B cell (primary cell): ENCODE results near the gene XRCC4. TPM values are rescaled to one million over a fixed set of nuclear protein-coding genes. Genes with fewer than 3 reads are reported as not detected.

Experiments
- ATAC-seq: fragments of 200-7000 bp; cut with Tn5 transposase; one replicate; pipeline ENCODE4 v1.10.0; 2021; ENCODE audit warnings: low read depth, mild to moderate bottlenecking, moderate number of reproducible peaks, moderate library complexity
- CTCF ChIA-PET: fragments of 350-600 bp; sonication (Branson Sonifier 250); formaldehyde crosslinking; loops from one replicate; lab custom pipeline; 2021; ENCODE audit warnings: antibody characterized with exemption, inconsistent platforms; lab: Charles Lee
- POLR2A ChIA-PET: fragments of 350-600 bp; sonication (Branson Sonifier 250); formaldehyde crosslinking; loops from one replicate; lab custom pipeline; 2021; ENCODE audit warnings: antibody characterized with exemption; lab: Charles Lee
- DNase-seq: peaks from one replicate; pipeline ENCODE4 v3.0.0; 2013
- H2AFZ ChIP-seq: 2 replicates; pipeline ENCODE4 v1.6.1; 2012; ENCODE audit warnings: mild to moderate bottlenecking, low read depth, low read length; ENCODE audit not compliant: insufficient read depth, poor library complexity, severe bottlenecking
- H3K27ac ChIP-seq, 2 donors: 1 replicate in 1 of 2; 2 replicates in 1 of 2; pipeline ENCODE4 v1.5.1; 2012 to 2013; ENCODE audit warnings: low read length in 2 of 2, mild to moderate bottlenecking in 2 of 2, moderate library complexity in 1 of 2
- H3K27me3 ChIP-seq, 4 experiments: fragments of 200-600 bp in 1 of 4; sonication (generic) in 1 of 4; replicated peaks in 1 of 4; 1 replicate in 2 of 4; 2 replicates in 2 of 4; pipeline versions ENCODE4 v1.6.1 to v1.7.0; 2013 to 2016; ENCODE audit warnings: low read length in 3 of 4, mild to moderate bottlenecking in 2 of 4, mixed read lengths in 1 of 4, moderate library complexity in 1 of 4; ENCODE audit not compliant: insufficient read depth in 4 of 4, control insufficient read depth in 3 of 4; ENCODE audit errors: control extremely low read depth in 1 of 4
- H3K36me3 ChIP-seq, 2 experiments: replicated peaks in 1 of 2; 1 replicate in 1 of 2; 2 replicates in 1 of 2; pipeline versions ENCODE4 v1.6.1 to v1.7.1; 2013; ENCODE audit warnings: low read length in 1 of 2; ENCODE audit not compliant: insufficient read depth in 2 of 2, control insufficient read depth in 1 of 2; ENCODE audit errors: control extremely low read depth in 1 of 2, extremely low read depth in 1 of 2
- H3K4me1 ChIP-seq, 2 donors: fragments of 200-600 bp in 1 of 2; sonication (generic) in 1 of 2; 1 replicate in 1 of 2; 2 replicates in 1 of 2; pipeline versions ENCODE4 v1.5.1 to v1.6.1; 2013 to 2017; ENCODE audit warnings: low read length in 2 of 2; ENCODE audit not compliant: control insufficient read depth in 2 of 2, insufficient read depth in 2 of 2
- H3K4me2 ChIP-seq: replicated peaks from 2 replicates; pipeline ENCODE3; 2012; ENCODE audit warnings: mild to moderate bottlenecking, low read depth, low read length; ENCODE audit not compliant: poor library complexity, severe bottlenecking
- H3K4me3 ChIP-seq, 5 experiments: fragments of 200-600 bp in 1 of 5; sonication (generic) in 1 of 5; 1 replicate in 3 of 5; 2 replicates in 2 of 5; pipeline versions ENCODE4 v1.5.1 to v1.7.0; 2011 to 2016; ENCODE audit warnings: low read length in 4 of 5, mild to moderate bottlenecking in 4 of 5, low read depth in 2 of 5, control low read depth in 1 of 5, moderate library complexity in 1 of 5; ENCODE audit not compliant: insufficient read depth in 1 of 5; ENCODE audit errors: control extremely low read depth in 1 of 5, extremely low read depth in 1 of 5
- H3K79me2 ChIP-seq: fragments of 200-600 bp; sonication (generic); one replicate; pipeline ENCODE4 v1.6.0; 2016; ENCODE audit warnings: low read length; ENCODE audit not compliant: control insufficient read depth, insufficient read depth
- H3K9ac ChIP-seq: fragments of 200-600 bp; sonication (generic); 2 replicates; pipeline ENCODE4 v1.6.1; 2017; ENCODE audit warnings: mild to moderate bottlenecking, low read length, moderate library complexity
- H3K9me3 ChIP-seq, 3 donors: one replicate each; pipeline versions ENCODE4 v1.6.1 to v1.7.1; 2013; ENCODE audit warnings: low read length in 2 of 3; ENCODE audit not compliant: control insufficient read depth in 2 of 3, insufficient read depth in 1 of 3; ENCODE audit errors: control extremely low read depth in 1 of 3
- H4K20me1 ChIP-seq: 2 replicates; pipeline ENCODE4 v1.6.0; 2012; ENCODE audit warnings: mild to moderate bottlenecking, low read length; ENCODE audit not compliant: insufficient read depth, control insufficient read depth, poor library complexity, severe bottlenecking
- H3K27ac Mint-ChIP-seq: one replicate; pipeline ENCODE4 v1.8.0; 2021; ENCODE audit warnings: mixed read lengths
- H3K27me3 Mint-ChIP-seq: one replicate; pipeline ENCODE4 v1.8.0; 2021; ENCODE audit warnings: mixed read lengths
- H3K4me1 Mint-ChIP-seq: one replicate; pipeline ENCODE4 v1.8.0; 2021; ENCODE audit warnings: mixed read lengths
- H3K4me3 Mint-ChIP-seq: one replicate; pipeline ENCODE4 v1.8.0; 2021; ENCODE audit warnings: mixed read lengths
- H3K9me3 Mint-ChIP-seq: one replicate; pipeline ENCODE4 v1.8.0; 2022; ENCODE audit warnings: mixed read lengths; ENCODE audit not compliant: insufficient read depth
- EZH2 ChIP-seq: IDR thresholded peaks from 2 replicates; pipeline ENCODE4 v1.6.1; 2012; ENCODE audit warnings: borderline replicate concordance, low read depth, mild to moderate bottlenecking, moderate library complexity, low read length; ENCODE audit not compliant: insufficient read depth, poor library complexity, severe bottlenecking
- WGBS: methylation state at CpG from one replicate; pipeline ENCODE4 v1.1.5; 2013; ENCODE audit warnings: missing lambda C conversion rate; ENCODE audit not compliant: insufficient coverage; 5-methylcytosine and 5-hydroxymethylcytosine counted together
- intact Hi-C: fragments of 100-400 bp; cut with micrococcal nuclease; formaldehyde crosslinking; loops from one replicate; pipeline ENCODE4 v1.10.0; 2022
- polyA plus RNA-seq: library from polyadenylated mRNA; depleted of rRNA; stranded (reverse); fragments of >200 nt; gene quantifications from 2 replicates; pipeline ENCODE4 v1.2.3, GENCODE V29; 2012
- total RNA-seq, 2 donors: library from RNA; stranded (reverse); fragments of 120-200 nt in 1 of 2; gene quantifications; 1 replicate in 1 of 2; 2 replicates in 1 of 2; pipeline versions ENCODE4 v1.2.3 to v1.2.4, GENCODE V29; 2013 to 2022
- TF ChIP-seq, protein P1 (sequence below): fragments of 200-600 bp; IDR thresholded peaks from one replicate; pipeline ENCODE4 v1.8.0; 2022; ENCODE audit warnings: antibody characterized with exemption, mild to moderate bottlenecking

Gene XRCC4
- total and polyA plus RNA-seq, 2 donors (not counting 1 experiment from before 2014, with no cell fraction given): 1.3 to 7.7 TPM

DNA sequence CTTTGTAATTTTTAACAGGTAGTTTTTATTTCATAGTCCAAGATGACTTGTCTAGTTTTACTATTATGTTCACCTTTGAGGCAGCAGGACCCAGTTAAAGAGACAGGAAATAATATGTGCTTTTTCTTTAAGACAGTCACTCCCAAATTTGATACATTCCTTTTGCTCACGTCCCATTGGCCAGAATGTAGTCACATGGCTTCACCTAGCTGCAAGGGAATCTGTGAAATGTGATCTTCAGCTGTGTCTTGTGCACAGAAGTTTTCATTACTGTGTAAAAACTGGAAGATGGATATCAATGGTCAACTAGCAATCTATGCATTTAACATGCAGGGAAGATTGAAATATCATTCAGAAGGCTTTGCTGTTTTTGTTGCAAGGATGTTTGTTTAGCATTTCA is 41.1 kb downstream of the XRCC4 start:
- Histone ChIP-seq H4K20me1 (no peaks in the 10 kb centered on the region), H3K9me3 (peaks cover 3 to 11% (median 7%) of the 10 kb centered on the region in 3 donors), H3K27me3 (no peaks in the 10 kb centered on the region), H3K27ac (no peak overlapping the region), H3K79me2 (no peaks in the 10 kb centered on the region), H3K4me2 (no peak overlapping the region), H3K4me1 (no peaks in the 10 kb centered on the region), H3K4me3 (no peak overlapping the region), H2AFZ (no peak overlapping the region), H3K9ac (no peak overlapping the region), H3K36me3 (peaks cover 0 to 3% of the 10 kb centered on the region in 2 experiments)
- intact Hi-C loops: no loop called here
- Mint-ChIP-seq H3K27ac (no peak overlapping the region), H3K27me3 (no peaks in the 10 kb centered on the region), H3K4me3 (no peak overlapping the region), H3K9me3 (peaks cover 6% of the 10 kb centered on the region), H3K4me1 (no peaks in the 10 kb centered on the region)
- CTCF ChIA-PET: no interaction called here
- TF ChIP-seq EZH2: no peak
- TF ChIP-seq, protein P1, sequence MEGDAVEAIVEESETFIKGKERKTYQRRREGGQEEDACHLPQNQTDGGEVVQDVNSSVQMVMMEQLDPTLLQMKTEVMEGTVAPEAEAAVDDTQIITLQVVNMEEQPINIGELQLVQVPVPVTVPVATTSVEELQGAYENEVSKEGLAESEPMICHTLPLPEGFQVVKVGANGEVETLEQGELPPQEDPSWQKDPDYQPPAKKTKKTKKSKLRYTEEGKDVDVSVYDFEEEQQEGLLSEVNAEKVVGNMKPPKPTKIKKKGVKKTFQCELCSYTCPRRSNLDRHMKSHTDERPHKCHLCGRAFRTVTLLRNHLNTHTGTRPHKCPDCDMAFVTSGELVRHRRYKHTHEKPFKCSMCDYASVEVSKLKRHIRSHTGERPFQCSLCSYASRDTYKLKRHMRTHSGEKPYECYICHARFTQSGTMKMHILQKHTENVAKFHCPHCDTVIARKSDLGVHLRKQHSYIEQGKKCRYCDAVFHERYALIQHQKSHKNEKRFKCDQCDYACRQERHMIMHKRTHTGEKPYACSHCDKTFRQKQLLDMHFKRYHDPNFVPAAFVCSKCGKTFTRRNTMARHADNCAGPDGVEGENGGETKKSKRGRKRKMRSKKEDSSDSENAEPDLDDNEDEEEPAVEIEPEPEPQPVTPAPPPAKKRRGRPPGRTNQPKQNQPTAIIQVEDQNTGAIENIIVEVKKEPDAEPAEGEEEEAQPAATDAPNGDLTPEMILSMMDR: no peak
- no CpG with 5 or more reads among the region's 1 CpG for WGBS
- DNase-seq (no peak), ATAC-seq (no peak)
- POLR2A ChIA-PET: no interaction called here

DNA sequence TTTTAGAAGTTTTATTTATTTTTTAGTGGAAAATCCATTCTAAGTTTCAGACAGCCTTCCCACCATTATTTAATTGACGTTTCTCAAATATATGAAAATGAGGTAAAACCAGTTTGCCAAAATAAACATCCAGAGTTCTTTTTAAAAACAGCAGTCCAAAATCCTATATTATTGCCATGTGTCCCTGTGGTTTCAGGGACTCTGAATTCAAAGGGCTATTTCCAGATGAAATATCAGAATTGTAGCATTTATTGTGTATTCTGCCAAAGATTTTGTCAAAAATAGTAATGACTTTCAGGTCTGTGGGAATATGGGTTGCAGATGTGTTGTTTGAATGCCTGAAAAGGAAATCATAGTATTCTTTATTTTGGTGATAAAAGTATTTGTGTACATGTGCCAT is 41.6 kb downstream of the XRCC4 start:
- Histone ChIP-seq H3K4me3 (no peak overlapping the region), H3K79me2 (no peaks in the 10 kb centered on the region), H4K20me1 (no peaks in the 10 kb centered on the region), H2AFZ (no peak overlapping the region), H3K9ac (no peak overlapping the region), H3K36me3 (peaks cover 0 to 3% of the 10 kb centered on the region in 2 experiments), H3K4me1 (no peaks in the 10 kb centered on the region), H3K27ac (no peak overlapping the region), H3K9me3 (peaks cover 3 to 6% (median 5%) of the 10 kb centered on the region in 3 donors), H3K4me2 (no peak overlapping the region), H3K27me3 (no peaks in the 10 kb centered on the region)
- CTCF ChIA-PET: no interaction called here
- H3K27me3 Mint-ChIP-seq: no peaks in the 10 kb centered on the region
- no peak for TF ChIP-seq EZH2
- TF ChIP-seq, protein P1: no peak
- no peaks in the 10 kb centered on the region for H3K4me1 Mint-ChIP-seq
- no peak for ATAC-seq
- no peak overlapping the region for H3K27ac Mint-ChIP-seq
- WGBS: no CpG with 5 or more reads among the region's 1 CpG
- DNase-seq: no peak
- H3K4me3 Mint-ChIP-seq: no peak overlapping the region
- POLR2A ChIA-PET: no interaction called here
- intact Hi-C loops: no loop called here
- peaks cover 6% of the 10 kb centered on the region for H3K9me3 Mint-ChIP-seq
